H1 (cell line): ENCODE measurements around the gene PRKN.

Experiments used
- ATF3 ChIP-seq: IDR thresholded peaks from 2 replicates; pipeline ENCODE4 v1.6.1; 2011; ENCODE audit warnings: low read depth, mild to moderate bottlenecking, low read length; ENCODE audit not compliant: insufficient read depth
- CEBPB ChIP-seq: IDR thresholded peaks from 2 replicates; pipeline ENCODE4 v1.6.1; 2012; ENCODE audit warnings: low read depth, low read length
- CTCF ChIP-seq, 3 experiments: IDR thresholded peaks; 1 replicate in 2 of 3; 2 replicates in 1 of 3; pipeline versions ENCODE4 v1.5.1 to v1.6.1; 2011; ENCODE audit warnings: low read length in 3 of 3, mild to moderate bottlenecking in 3 of 3, inconsistent platforms in 2 of 3, low read depth in 1 of 3, moderate library complexity in 1 of 3; ENCODE audit not compliant: insufficient read depth in 1 of 3; ENCODE audit errors: control extremely low read depth in 1 of 3
- E2F6 ChIP-seq: IDR thresholded peaks from 2 replicates; pipeline ENCODE4 v1.6.1; 2012; ENCODE audit warnings: inconsistent platforms
- EGR1 ChIP-seq: IDR thresholded peaks from 2 replicates; pipeline ENCODE4 v1.6.1; 2011; ENCODE audit warnings: low read depth, low read length, borderline replicate concordance
- EZH2 ChIP-seq: fragments of 200-600 bp; sonication (generic); IDR thresholded peaks from 2 replicates; pipeline ENCODE4 v1.7.1; 2012; ENCODE audit warnings: low read depth, mild to moderate bottlenecking, moderate library complexity, low read length, inconsistent platforms; ENCODE audit not compliant: severe bottlenecking
- NRF1 ChIP-seq: IDR thresholded peaks from 2 replicates; pipeline ENCODE4 v1.6.1; 2011; ENCODE audit warnings: mild to moderate bottlenecking, low read depth, low read length, improper control_type of control experiment
- POLR2A ChIP-seq, 2 experiments: IDR thresholded peaks; 1 replicate in 1 of 2; 2 replicates in 1 of 2; pipeline ENCODE4 v1.6.1; 2011; ENCODE audit warnings: low read depth in 2 of 2, low read length in 2 of 2, mild to moderate bottlenecking in 2 of 2; ENCODE audit errors: control extremely low read depth in 1 of 2
- POLR2AphosphoS5 ChIP-seq: IDR thresholded peaks from 2 replicates; pipeline ENCODE4 v1.6.1; 2011; ENCODE audit warnings: low read depth, low read length
- SAP30 ChIP-seq: fragments of 300-600 bp; sonication (generic); IDR thresholded peaks from 2 replicates; pipeline ENCODE4 v1.7.1; 2012; ENCODE audit warnings: low read length, moderate library complexity, mild to moderate bottlenecking, inconsistent platforms; ENCODE audit not compliant: insufficient read depth, insufficient replicate concordance
- SIN3A ChIP-seq, 2 experiments: IDR thresholded peaks in 1 of 2; conservative IDR thresholded peaks in 1 of 2; 2 replicates each; pipeline ENCODE4 v1.6.1; 2011 to 2012; ENCODE audit warnings: low read length in 2 of 2, improper control_type of control experiment in 1 of 2, low read depth in 1 of 2, mild to moderate bottlenecking in 1 of 2
- SRF ChIP-seq: IDR thresholded peaks from 2 replicates; pipeline ENCODE4 v1.6.1; 2011; ENCODE audit warnings: mild to moderate bottlenecking, low read depth, low read length, moderate library complexity
- TCF12 ChIP-seq: IDR thresholded peaks from 2 replicates; pipeline ENCODE4 v1.6.1; 2011; ENCODE audit warnings: low read depth, mild to moderate bottlenecking, low read length
- YY1 ChIP-seq: IDR thresholded peaks from 2 replicates; pipeline ENCODE4 v1.6.1; 2011; ENCODE audit warnings: low read depth, mild to moderate bottlenecking, low read length

- TF ChIP-seq CEBPB (no peak), CTCF (IDR thresholded peaks at IDR 0.05; ENCODE audit: control extremely low read depth in 1 of 3, insufficient read depth in 1 of 3, low read depth in 1 of 3, low read length in 3 of 3) (no peak), POLR2A (IDR thresholded peaks at IDR 0.05; ENCODE audit: control extremely low read depth in 1 of 2, low read depth in 2 of 2, low read length in 2 of 2) (no peak), EZH2 (no peak), TCF12 (no peak), POLR2AphosphoS5 (no peak), E2F6 (no peak), SIN3A (conservative IDR thresholded peaks at IDR 0.05 in 1 of 2, IDR thresholded peaks at IDR 0.05 in 1 of 2; ENCODE audit: low read depth in 1 of 2, low read length in 2 of 2) (no peak), NRF1 (no peak), SRF (no peak), SAP30 (no peak), YY1 (no peak), EGR1 (no peak), ATF3 (no peak)
Measured at GRCh38 chr6:161434350-161434749, 1293.2 kb downstream of the PRKN start.
